ENCODE results near the gene UFD1. TPM values are rescaled to one million over a fixed set of nuclear protein-coding genes. Genes with fewer than 3 reads are reported as not detected.

The UFD1 gene
- polyA plus RNA-seq, 1 of the 3 experiments (the other 2 are of a cell fraction), result 111 TPM

- no peak overlapping the region for H3K4me3 ChIP-seq (ENCODE audit: low read depth in 2 of 2, low read length in 1 of 2)
- POLR2A ChIA-PET, result interaction anchor here (0.7 kb wide), 1 partner anchor 89 kb away, joined by 3 read pairs; the partner anchor contains the start of gene HIRA
- no peak for DNase-seq
- H3K27ac ChIP-seq (ENCODE audit: low read depth in 2 of 2, low read length in 1 of 2), result no peak overlapping the region
- H3K27me3 ChIP-seq (ENCODE audit: insufficient read depth), result no peaks in the 10 kb centered on the region
- no peak overlapping the region for H3K4me2 ChIP-seq
- CTCF ChIA-PET, result interaction anchor here (1.0 to 1.9 kb wide), 4 partner anchors 10 to 210 kb away, joined by 3 to 9 read pairs (median 3); no protein-coding TSS in a partner anchor
- 96% methylated on average over 9 of the region's 10 CpGs for WGBS (ENCODE audit: low lambda C conversion rate)
- H3K79me2 ChIP-seq (ENCODE audit: insufficient read depth), result no peaks in the 10 kb centered on the region
- TF ChIP-seq EZH2phosphoT487 (IDR thresholded peaks at IDR 0.05; ENCODE audit: borderline replicate concordance, low read depth) (no peak), GABPA (IDR thresholded peaks at IDR 0.05; ENCODE audit: low read depth) (no peak), NRF1 (IDR thresholded peaks at IDR 0.05; ENCODE audit: low read depth, low read length) (no peak)
- no peak overlapping the region for H2AFZ ChIP-seq (ENCODE audit: low read depth)
- no peaks in the 10 kb centered on the region for H3K9me2 ChIP-seq
- no peak overlapping the region for H3K9ac ChIP-seq
- H3K36me3 ChIP-seq (replicated peaks in 1 of 2; ENCODE audit: control insufficient read depth in 1 of 2, insufficient read depth in 2 of 2, low read length in 1 of 2), result peaks cover 0 to under 1% of the 10 kb centered on the region in 2 experiments
- H3K4me1 ChIP-seq (ENCODE audit: control insufficient read depth in 1 of 2, insufficient read depth in 2 of 2, low read depth in 1 of 2, low read length in 1 of 2), result peaks cover 0 to 6% of the 10 kb centered on the region in 2 experiments; a peak in 1 of 4 replicates
- no peaks in the 10 kb centered on the region for H3K9me3 ChIP-seq
- H4K20me1 ChIP-seq (ENCODE audit: insufficient read depth), result no peaks in the 10 kb centered on the region
- H3F3A ChIP-seq (replicated peaks; ENCODE audit: insufficient read depth), result no peaks in the 10 kb centered on the region
Observed at GRCh38 chr22:19520566-19521305, 41.7 kb upstream of the UFD1 start.

GRCh38 chr22:19520007-19520406 is 41.0 kb upstream of the UFD1 start:
- CTCF ChIA-PET, result no interaction called here
- Histone ChIP-seq H3K27me3 (ENCODE audit: insufficient read depth) (no peaks in the 10 kb centered on the region), H4K20me1 (ENCODE audit: insufficient read depth) (no peaks in the 10 kb centered on the region), H3F3A (replicated peaks; ENCODE audit: insufficient read depth) (no peaks in the 10 kb centered on the region), H2AFZ (ENCODE audit: low read depth) (no peak overlapping the region), H3K9me3 (no peaks in the 10 kb centered on the region), H3K27ac (ENCODE audit: low read depth in 2 of 2, low read length in 1 of 2) (no peak overlapping the region), H3K4me3 (ENCODE audit: low read depth in 2 of 2, low read length in 1 of 2) (no peak overlapping the region), H3K4me2 (no peak overlapping the region), H3K79me2 (ENCODE audit: insufficient read depth) (no peaks in the 10 kb centered on the region), H3K36me3 (replicated peaks in 1 of 2; ENCODE audit: control insufficient read depth in 1 of 2, insufficient read depth in 2 of 2, low read length in 1 of 2) (peaks cover 0 to 2% of the 10 kb centered on the region in 2 experiments), H3K9me2 (no peaks in the 10 kb centered on the region), H3K4me1 (ENCODE audit: control insufficient read depth in 1 of 2, insufficient read depth in 2 of 2, low read depth in 1 of 2, low read length in 1 of 2) (peaks cover 0 to 6% of the 10 kb centered on the region in 2 experiments; a peak in 1 of 4 replicates), H3K9ac (no peak overlapping the region)
- no peak for TF ChIP-seq TEAD4 (IDR thresholded peaks at IDR 0.05; ENCODE audit: borderline replicate concordance, insufficient read depth)
- POLR2A ChIA-PET, result no interaction called here
- 100% methylated on average over 1 of the region's 6 CpGs for WGBS (ENCODE audit: low lambda C conversion rate)
- no peak for DNase-seq

GRCh38 chr22:19519041-19519926 is 40.3 kb upstream of the UFD1 start:
- ChIA-PET CTCF (interaction anchor here (1.0 to 5.0 kb wide), 2 partner anchors 10 to 110 kb away, joined by 3 to 16 read pairs; no protein-coding TSS in a partner anchor), POLR2A (no interaction called here)
- Histone ChIP-seq H3K9me3 (no peaks in the 10 kb centered on the region), H3K4me2 (no peak overlapping the region), H3K9me2 (no peaks in the 10 kb centered on the region), H3K4me3 (ENCODE audit: low read depth in 2 of 2, low read length in 1 of 2) (no peak overlapping the region), H3K4me1 (ENCODE audit: control insufficient read depth in 1 of 2, insufficient read depth in 2 of 2, low read depth in 1 of 2, low read length in 1 of 2) (peaks cover 0 to 6% of the 10 kb centered on the region in 2 experiments; a peak in 1 of 4 replicates), H3K9ac (no peak overlapping the region), H2AFZ (ENCODE audit: low read depth) (no peak overlapping the region), H3K27me3 (ENCODE audit: insufficient read depth) (no peaks in the 10 kb centered on the region), H4K20me1 (ENCODE audit: insufficient read depth) (no peaks in the 10 kb centered on the region), H3K36me3 (replicated peaks in 1 of 2; ENCODE audit: control insufficient read depth in 1 of 2, insufficient read depth in 2 of 2, low read length in 1 of 2) (peaks cover 0 to 2% of the 10 kb centered on the region in 2 experiments), H3F3A (replicated peaks; ENCODE audit: insufficient read depth) (no peaks in the 10 kb centered on the region), H3K27ac (ENCODE audit: low read depth in 2 of 2, low read length in 1 of 2) (no peak overlapping the region), H3K79me2 (ENCODE audit: insufficient read depth) (no peaks in the 10 kb centered on the region)
- 92% methylated on average over 5 of the region's 17 CpGs for WGBS (ENCODE audit: low lambda C conversion rate)
- no peak for TF ChIP-seq RCOR1 (IDR thresholded peaks at IDR 0.05; ENCODE audit: low read length)
- DNase-seq, result no peak

Measured in SK-N-SH (cell line).